ENCODE data around the gene AP1S1.
"Not testable (repeated sequence)": the region's sequence is repeated elsewhere in the genome, so short reads cannot be mapped to it uniquely, and the experiment has no call there.

Gene AP1S1

DNA sequence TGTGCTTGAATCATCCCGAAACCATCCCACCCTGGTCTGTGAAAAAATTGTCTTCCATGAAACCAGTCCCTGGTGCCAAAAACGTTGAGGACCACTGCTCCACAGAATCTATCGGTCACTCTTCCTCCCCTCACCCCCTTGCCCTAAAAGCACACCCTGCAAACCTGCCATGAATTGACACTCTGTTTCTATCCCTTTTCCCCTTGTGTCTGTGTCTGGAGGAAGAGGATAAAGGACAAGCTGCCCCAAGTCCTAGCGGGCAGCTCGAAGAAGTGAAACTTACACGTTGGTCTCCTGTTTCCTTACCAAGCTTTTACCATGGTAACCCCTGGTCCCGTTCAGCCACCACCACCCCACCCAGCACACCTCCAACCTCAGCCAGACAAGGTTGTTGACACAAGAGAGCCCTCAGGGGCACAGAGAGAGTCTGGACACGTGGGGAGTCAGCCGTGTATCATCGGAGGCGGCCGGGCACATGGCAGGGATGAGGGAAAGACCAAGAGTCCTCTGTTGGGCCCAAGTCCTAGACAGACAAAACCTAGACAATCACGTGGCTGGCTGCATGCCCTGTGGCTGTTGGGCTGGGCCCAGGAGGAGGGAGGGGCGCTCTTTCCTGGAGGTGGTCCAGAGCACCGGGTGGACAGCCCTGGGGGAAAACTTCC is 28.2 kb upstream of the AP1S1 start:
- no peak for DNase-seq

DNA sequence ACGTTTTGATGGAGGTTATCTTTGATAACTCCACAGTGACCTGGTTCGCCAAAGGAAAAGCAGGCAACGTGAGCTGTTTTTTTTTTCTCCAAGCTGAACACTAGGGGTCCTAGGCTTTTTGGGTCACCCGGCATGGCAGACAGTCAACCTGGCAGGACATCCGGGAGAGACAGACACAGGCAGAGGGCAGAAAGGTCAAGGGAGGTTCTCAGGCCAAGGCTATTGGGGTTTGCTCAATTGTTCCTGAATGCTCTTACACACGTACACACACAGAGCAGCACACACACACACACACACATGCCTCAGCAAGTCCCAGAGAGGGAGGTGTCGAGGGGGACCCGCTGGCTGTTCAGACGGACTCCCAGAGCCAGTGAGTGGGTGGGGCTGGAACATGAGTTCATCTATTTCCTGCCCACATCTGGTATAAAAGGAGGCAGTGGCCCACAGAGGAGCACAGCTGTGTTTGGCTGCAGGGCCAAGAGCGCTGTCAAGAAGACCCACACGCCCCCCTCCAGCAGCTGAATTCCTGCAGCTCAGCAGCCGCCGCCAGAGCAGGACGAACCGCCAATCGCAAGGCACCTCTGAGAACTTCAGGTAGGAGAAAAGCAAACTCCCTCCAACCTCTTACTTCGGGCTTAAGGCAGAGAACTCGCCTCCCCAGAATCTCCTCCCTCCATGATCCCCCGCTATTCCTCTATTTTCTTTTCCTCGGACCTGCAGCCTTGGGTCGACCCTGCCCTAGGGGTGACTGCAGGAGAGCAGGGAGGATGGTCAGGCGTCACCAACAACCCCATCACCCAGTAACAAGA is 27.4 kb upstream of the AP1S1 start, which contains the start of gene SERPINE1:
Gene SERPINE1, plus strand, starts transcription at position 454 of the 809 bp plus-strand sequence. CDS start 1,290 bp downstream, outside the sequence.
- peak in 3 of 6 experiments; percentile 7 to 18 (median 16) for DNase-seq

DNA sequence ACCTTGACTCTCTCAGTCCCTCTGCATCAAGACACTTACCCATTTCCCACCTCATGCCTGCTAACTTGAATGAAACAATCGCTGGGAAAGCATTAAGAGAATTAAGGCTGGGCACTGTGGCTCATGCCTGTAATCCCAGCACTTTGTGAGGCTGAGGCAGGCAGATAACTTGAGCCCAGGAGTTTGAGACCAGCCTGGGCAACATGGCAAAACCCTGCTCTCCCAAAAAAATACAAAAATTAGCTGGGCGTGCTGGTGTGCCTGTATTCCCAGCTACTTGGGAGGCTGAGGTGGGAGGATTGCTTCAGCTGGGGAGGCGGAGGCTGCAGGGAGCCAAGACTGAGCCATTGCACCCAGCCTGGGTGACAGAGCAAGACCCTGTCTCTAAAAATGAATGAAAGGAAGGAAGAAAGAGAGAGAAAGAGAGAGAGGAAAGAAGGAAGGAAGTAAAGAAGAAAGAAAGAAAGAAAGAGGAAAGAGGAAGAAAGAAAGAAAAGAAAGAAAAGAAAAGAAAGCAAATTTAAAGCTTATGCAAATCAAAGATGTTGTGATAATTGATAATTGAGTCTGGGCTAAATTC is 26.7 kb upstream of the AP1S1 start:
- DNase-seq = no peak

DNA sequence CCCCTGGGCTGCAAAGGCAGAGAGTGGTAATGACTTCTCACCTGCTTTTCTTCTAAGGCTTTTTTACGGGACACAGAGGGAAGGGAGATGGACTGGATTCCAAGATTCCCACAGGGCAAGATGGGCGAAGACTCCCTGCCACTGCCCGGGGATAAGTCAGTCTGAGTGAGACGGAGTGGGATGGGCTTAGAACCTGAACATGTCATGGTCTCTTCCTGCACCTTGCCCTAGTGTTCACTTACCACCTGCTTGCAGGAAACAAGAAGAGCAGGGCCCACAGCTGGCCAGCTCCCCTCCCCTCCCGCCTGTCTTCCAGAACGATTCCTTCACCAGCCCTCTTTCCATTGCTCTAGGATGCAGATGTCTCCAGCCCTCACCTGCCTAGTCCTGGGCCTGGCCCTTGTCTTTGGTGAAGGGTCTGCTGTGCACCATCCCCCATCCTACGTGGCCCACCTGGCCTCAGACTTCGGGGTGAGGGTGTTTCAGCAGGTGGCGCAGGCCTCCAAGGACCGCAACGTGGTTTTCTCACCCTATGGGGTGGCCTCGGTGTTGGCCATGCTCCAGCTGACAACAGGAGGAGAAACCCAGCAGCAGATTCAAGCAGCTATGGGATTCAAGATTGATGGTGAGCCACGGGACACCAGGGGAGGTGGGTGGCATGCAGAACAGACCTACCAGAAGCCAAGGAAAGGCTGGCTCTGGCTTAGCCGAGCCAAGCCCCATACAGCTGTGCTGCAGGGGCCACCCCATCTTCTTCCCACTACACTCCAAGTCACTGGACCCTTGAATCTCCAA is 26.0 kb upstream of the AP1S1 start:
- no peak for DNase-seq

DNA sequence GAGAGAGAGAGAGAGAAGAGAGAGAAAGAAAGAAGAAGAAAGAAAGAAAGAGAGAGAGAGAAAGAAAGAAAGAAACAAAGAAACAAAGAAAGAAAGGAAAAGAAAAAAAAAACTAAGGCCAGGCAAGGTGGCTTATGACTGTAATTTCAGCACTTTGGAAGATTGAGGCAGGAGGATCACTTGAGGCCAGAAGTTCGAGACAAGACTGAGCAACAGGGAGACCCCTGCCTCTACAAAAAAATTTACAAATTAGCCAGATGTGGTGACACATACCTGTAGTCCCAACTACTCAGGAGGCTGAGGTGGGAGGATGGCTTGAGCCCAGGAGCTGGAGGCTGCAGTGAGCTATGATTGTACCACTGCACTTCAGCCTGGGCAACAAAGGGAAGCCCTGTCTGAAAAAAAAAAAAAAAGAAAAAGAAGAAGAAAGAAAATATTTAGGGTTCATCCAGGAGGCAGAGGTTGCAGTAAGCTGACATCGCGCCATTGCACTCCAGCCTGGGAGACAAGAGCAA is 24.6 kb upstream of the AP1S1 start:
- DNase-seq = no peak

DNA sequence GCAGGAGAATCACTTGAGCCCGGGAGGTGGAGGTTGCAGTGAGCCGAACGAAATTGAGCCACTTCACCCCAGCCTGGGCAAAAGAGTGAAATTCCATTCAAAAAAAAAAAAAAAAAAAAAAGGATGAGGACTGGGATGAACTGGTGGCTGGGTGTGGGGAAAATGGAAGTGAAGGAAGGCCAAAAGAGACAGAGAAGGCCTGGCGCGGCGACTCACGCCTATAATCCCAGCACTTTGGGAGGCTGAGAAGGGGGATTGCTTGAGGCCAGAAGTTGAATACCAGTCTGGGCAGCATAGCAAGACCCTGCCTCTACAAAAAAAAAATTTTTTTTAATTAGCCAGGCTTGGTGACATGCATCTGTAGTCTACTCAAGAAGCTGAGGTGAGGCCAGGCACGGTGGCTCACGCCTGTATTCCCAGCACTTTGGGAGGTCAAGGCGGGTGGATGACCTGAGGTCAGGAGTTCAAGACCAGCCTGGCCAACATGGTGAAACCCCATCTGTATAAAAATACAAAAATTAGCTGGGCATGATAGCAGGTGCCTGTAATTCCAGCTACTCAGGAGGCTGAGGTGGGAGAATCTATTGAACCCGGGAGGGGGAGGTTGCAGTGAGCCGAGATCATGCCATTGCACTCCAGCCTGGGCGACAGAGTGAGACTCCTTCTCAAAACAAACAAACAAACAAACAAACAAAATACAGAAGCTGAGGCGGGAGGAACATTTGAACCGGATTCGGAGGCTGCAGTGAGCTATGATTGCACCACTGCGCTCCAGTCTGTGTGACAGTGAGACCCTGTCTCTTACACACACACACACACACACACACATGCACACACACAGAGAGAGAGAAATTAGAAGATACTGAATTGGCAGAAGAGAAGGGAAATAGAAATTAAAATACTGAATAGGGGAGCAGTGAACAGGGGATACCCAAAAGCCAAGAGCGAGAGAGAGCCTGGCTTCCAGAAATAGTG is 21.4 kb upstream of the AP1S1 start:
- DNase-seq = not testable (repeated sequence)

DNA sequence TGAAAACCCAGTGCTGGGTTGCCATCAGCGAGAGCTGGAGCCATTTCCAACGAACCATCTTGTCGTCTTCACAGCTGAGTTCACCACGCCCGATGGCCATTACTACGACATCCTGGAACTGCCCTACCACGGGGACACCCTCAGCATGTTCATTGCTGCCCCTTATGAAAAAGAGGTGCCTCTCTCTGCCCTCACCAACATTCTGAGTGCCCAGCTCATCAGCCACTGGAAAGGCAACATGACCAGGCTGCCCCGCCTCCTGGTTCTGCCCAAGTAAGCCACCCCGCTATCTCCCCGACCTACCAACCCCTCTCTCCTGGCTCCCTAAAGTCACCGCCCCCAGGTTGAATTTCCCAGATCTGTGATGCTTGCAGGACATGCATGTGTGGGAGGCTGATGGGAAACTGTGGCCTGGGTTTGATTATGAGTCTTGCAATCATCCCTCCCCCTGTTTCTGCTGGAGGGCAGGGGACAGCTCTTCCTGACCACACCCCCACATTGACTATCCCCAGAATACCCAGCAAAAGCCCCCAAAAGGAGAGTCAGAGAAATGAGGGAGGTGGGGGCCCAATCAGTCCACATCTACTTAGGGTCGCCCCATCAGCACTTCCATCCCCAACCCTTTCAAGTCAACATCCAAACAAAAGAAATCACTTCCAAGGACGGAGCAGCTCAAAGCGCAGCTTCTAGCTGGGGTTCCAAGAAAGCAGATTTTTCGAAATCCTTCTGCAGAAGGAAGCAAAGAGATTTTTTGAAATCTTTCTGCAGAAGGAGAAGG is 20.5 kb upstream of the AP1S1 start:
- DNase-seq = no peak

DNA sequence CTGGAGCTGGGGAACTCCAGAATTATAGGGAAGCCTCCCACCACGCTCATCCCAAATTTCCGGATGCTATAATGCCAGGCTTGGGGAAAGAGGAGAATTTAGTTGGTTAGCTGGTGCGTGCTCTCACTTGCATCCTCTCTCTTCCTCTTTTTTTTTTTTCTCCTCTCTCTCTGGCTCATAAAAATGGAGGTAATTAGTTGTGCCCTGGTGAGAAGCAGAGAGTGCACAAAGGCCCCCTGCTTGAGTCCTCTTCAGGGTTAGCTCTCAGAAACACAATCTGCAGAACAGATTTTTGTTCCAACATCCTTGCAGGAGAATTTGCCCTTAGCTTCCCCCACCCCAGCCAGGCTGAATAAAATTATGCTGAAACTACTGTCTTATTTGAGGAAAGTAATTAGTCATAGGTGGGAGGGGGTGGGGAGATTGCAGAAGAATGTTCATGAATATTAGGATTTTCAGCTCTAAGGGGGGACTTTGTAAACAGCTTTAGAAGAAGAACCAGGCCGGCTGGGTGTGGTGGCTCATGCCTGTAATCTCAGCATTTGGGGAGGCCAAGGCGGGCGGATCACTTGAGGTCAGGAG is 19.8 kb upstream of the AP1S1 start:
- no peak for DNase-seq

DNA sequence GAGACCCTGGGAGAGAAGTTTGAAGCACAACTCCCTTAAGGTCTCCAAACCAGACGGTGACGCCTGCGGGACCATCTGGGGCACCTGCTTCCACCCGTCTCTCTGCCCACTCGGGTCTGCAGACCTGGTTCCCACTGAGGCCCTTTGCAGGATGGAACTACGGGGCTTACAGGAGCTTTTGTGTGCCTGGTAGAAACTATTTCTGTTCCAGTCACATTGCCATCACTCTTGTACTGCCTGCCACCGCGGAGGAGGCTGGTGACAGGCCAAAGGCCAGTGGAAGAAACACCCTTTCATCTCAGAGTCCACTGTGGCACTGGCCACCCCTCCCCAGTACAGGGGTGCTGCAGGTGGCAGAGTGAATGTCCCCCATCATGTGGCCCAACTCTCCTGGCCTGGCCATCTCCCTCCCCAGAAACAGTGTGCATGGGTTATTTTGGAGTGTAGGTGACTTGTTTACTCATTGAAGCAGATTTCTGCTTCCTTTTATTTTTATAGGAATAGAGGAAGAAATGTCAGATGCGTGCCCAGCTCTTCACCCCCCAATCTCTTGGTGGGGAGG is 16.5 kb upstream of the AP1S1 start:
- DNase-seq = no peak

DNA sequence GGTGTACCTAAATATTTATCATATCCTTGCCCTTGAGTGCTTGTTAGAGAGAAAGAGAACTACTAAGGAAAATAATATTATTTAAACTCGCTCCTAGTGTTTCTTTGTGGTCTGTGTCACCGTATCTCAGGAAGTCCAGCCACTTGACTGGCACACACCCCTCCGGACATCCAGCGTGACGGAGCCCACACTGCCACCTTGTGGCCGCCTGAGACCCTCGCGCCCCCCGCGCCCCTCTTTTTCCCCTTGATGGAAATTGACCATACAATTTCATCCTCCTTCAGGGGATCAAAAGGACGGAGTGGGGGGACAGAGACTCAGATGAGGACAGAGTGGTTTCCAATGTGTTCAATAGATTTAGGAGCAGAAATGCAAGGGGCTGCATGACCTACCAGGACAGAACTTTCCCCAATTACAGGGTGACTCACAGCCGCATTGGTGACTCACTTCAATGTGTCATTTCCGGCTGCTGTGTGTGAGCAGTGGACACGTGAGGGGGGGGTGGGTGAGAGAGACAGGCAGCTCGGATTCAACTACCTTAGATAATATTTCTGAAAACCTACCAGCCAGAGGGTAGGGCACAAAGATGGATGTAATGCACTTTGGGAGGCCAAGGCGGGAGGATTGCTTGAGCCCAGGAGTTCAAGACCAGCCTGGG is 15.9 kb upstream of the AP1S1 start:
- peak in 3 of 6 experiments; percentile 15 to 39 (median 24) for DNase-seq

DNA sequence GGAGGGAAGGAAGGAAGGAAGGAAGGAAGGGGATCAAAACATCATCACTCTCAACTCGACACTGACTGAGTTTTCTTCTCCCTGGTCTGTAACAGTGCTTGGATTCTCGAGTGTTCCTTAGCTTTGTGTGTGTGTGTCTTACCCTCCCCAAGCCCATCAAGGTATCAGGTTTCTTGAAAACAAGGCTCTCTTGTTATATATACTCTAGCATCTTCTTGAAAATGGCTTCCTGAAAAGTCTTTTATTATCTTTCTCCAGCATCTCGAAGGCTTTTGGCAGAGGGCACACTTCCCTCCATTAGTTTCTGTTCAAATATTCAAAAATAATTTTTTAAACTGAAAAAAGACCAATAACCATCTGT is 14.0 kb upstream of the AP1S1 start:
- DNase-seq = no peak

DNA sequence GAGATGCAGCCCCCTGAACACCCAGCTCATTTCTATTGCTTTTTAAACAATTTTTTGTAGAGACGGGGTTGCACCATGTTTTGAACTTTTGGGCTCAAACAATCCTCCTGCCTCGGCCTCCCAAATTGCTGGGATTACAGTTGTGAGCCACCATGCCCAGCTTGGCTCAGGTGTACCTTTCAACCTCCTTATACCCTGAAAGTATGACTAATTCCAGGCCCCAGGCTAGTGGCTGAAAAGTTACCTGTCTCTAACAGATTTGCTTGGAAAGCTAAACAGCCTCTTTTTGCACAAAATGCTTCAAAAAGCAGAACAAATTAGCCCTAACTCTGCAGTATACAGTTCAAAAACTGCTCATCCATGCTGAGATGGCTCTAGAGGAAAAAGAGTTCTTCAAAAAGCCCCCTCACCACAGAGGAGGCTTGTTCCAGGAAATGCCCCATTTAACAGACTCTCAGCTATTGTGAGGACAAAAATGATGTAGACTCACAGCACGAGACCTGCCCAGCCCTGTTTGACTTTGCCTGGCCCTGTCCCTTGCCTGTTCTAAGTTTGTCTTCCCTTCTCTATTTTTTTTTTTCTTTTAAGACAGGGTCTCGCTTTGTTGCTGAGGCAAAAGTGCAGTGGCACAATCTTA is 13.4 kb upstream of the AP1S1 start:
- no peak for DNase-seq

DNA sequence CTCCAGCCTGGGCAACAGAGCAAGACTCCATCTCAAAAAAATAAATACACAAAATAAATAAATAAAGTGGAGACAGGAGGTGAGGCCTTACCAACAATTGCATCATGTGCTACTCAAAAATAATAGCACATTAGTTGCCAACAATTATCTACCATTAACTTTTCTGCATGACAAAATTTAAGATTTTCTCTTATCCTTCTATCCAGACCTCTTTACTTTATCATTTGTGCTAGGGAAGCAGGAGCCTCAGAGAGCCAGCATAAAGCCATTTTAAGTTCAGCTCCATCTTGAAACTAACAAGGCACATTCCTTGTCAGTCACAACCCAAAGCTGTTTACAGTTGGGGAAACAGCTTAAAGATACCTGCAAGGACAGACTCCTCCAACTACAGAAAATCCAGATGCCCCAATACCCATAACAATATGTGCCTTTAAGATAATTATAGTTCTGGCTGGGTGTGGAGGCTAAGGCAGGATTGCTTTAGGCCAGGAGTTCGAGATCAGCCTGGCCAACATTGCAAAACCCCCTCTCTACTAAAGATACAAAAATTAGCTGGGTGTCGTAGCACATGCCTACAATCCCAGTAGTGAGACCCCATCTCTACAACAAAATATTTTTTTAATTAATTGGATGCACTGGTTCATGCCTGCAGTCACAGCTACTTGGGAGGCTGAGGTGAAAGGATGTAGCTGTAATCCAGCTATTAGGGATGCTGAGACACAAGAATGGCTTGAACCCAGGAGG is 2.2 kb upstream of the AP1S1 start:
- DNase-seq = no peak

DNA sequence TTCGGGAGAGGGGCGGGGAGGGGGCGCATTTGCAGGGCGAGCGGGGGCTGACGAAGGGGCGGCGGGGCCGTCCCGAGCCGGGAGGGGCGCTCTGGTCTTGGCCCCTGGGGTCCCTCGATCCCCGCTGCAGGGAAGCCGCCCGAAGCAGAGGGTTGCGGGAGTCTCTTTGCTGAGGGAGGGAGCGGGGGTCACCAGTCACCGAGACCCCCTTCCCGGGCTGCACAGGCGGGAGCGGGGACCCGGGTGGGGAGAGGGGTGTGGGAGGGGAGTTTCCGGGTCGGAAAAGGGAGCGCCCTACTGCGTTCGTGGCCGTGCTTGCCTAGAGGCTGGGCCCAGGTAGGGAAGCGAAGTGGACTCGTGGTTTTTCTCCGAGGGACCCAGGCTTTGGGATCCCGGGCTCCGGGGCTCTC is 422 bp downstream of the AP1S1 start:
- no peak for DNase-seq

DNA sequence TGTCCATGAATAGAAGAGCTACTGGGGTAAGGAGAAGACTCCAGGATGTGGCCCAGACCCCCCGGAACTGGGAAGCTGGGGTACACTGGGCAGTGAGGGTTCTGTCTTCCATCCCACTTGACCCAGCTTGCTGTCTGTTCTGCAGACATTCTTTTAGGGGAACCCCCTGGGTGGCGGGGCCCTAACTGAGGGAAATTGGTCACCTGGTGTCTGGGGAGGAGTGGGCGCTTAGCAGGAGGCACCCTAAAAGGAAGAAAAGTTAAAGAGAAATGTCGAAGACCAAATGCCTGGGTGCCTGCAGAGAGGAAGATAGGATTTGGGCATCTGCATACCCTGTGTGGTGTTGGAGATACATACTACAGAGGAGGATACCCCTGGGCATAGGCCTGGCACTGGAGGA is 1.0 kb downstream of the AP1S1 start:
- DNase-seq = no peak

DNA sequence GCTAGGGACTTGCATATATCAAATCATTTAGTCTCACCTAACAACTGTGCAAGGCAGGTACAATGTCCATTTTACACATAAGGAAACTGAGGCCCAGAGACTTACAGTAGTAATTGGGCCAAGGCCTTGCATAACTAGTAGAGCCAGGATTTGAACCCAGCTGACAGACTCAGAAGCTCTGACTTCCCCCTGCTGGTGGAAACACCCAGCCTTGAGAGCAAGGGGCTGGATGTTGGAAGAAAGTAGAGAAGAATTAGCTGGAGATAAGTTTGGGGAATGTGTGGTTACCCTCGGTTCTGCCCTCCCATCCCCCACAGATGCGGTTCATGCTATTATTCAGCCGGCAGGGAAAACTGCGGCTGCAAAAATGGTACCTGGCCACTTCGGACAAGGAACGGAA is 2.0 kb downstream of the AP1S1 start:
- no peak for DNase-seq

DNA sequence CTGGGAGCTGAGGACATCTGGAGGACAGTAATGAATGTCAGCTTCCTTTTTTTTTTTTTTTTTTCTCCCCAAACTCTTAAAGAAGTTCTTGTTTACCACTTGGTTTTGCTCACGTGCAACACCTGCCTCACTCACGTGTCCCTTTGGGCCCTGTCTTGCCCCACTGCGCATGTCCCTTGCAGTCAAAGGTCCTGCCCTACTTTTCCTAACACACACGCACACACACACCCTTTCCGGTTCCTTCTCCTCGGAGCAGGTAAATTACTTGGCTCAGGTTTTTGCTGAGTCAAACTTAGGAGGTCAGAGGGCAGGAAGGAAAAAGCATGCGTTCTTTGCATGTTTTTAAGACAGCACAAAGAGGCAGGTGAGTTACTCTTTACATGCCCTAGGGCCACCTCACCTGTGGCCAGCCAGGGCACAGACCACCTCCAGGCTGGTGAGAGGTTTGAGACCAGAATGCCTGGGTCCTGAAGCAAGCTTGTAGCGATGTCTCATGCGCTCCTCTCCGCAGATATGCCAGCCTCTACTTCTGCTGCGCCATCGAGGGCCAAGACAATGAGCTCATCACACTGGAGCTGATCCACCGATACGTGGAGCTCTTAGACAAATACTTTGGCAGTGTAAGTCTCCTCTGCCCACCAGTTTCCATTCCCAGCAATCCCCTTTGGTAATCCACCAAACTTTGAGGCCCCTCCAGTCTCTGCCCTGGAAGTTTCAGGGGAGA is 2.8 kb downstream of the AP1S1 start:
- no peak for DNase-seq

Data from stimulated activated naive CD4-positive, alpha-beta T cell (primary cell).